GM12878 (cell line): ENCODE data around the gene GUCY1A1. TPM values are rescaled to one million over a fixed set of nuclear protein-coding genes. Genes with fewer than 3 reads are reported as not detected.
A peak's percentile ranks its signal among the peaks of the same experiment; 100 is the strongest.

Experiments
- DPF2 ChIP-seq: fragments of 450-650 bp; IDR thresholded peaks from 2 replicates; pipeline ENCODE4 v1.6.1; 2017; ENCODE audit warnings: mild to moderate bottlenecking
- ELK1 ChIP-seq: IDR thresholded peaks from 2 replicates; pipeline ENCODE4 v1.6.1; 2012; ENCODE audit warnings: low read depth, low read length, improper control_type of control experiment
- MAX ChIP-seq: IDR thresholded peaks from 2 replicates; pipeline ENCODE4 v1.6.1; 2012; ENCODE audit warnings: low read depth, low read length, improper control_type of control experiment
- MTA3 ChIP-seq: IDR thresholded peaks from 2 replicates; pipeline ENCODE4 v1.6.1; 2012; ENCODE audit warnings: low read length, inconsistent platforms, borderline replicate concordance
- RELB ChIP-seq: fragments of 450-650 bp; IDR thresholded peaks from 2 replicates; pipeline ENCODE4 v1.6.1; 2017; ENCODE audit warnings: low read depth, mild to moderate bottlenecking, moderate library complexity
- SPI1 ChIP-seq: IDR thresholded peaks from 2 replicates; pipeline ENCODE4 v1.6.1; 2011; ENCODE audit warnings: low read depth, mild to moderate bottlenecking, low read length, moderate library complexity, borderline replicate concordance; ENCODE audit not compliant: insufficient read depth
- SUZ12 ChIP-seq: fragments of 200-600 bp; sonication (generic); IDR thresholded peaks from one replicate; pipeline ENCODE4 v1.6.1; 2018; ENCODE audit warnings: antibody characterized with exemption, mild to moderate bottlenecking; ENCODE audit not compliant: unreplicated experiment
- ZNF217 ChIP-seq: fragments of 450-650 bp; IDR thresholded peaks from 2 replicates; pipeline ENCODE4 v1.6.1; 2017; ENCODE audit warnings: antibody characterized with exemption, mild to moderate bottlenecking
- ZNF687 ChIP-seq: fragments of 450-650 bp; IDR thresholded peaks from 2 replicates; pipeline ENCODE4 v1.6.1; 2017; ENCODE audit warnings: mild to moderate bottlenecking, moderate library complexity
- polyA plus RNA-seq, 11 experiments: library from polyadenylated mRNA; depleted of rRNA in 4 of 11; unstranded in 6 of 11; stranded (reverse) in 5 of 11; fragments of >200 nt; fragmentation: Nextera tagmentation in 4 of 11; fragmentation: Illumina TruSeq in 1 of 11; extraction: Ambion mirVana in 4 of 11; extraction: Trizol in 1 of 11; gene quantifications; 1 replicate in 1 of 11; 2 replicates in 10 of 11; pipeline versions ENCODE4 v1.2.1 to v1.2.3, GENCODE V29; 2011 to 2016; ENCODE audit warnings: inconsistent platforms in 2 of 11, missing spikeins in 2 of 11, low read depth in 1 of 11
- total RNA-seq, 4 experiments: library from RNA; depleted of rRNA in 3 of 4; stranded (reverse); fragments of >200 nt in 3 of 4; fragmentation: Illumina TruSeq in 1 of 4; extraction: Trizol in 1 of 4; gene quantifications; 2 replicates each; pipeline versions ENCODE4 v1.2.1 to v1.2.3, GENCODE V29; 2013 to 2021

GUCY1A1 gene
- total and polyA plus RNA-seq, 10 of the 15 experiments (the other 5 are each of a cell fraction or from before 2014, with no cell fraction given) = 0.44 to 22.6 (median 0.55) TPM

- TF ChIP-seq ZNF687 (peak; percentile 86), RELB (peak; percentile 36; the same call in 1 of the 2 replicates), ZNF217 (no peak; the same call in 1 of the 2 replicates), MTA3 (no peak), ELK1 (no peak), SPI1 (no peak), MAX (no peak), SUZ12 (peak; percentile 9), DPF2 (peak; percentile 71)
Observed at GRCh38 chr4:155667568-155668511, 1.2 kb downstream of the GUCY1A1 start (continued).
